Loucy (cell line): ENCODE results near the gene IL21R.
"Not testable (repeated sequence)": the region's sequence is repeated elsewhere in the genome, so short reads cannot be mapped to it uniquely, and the experiment has no call there.

ENCODE experiments used
- H2AFZ ChIP-seq: fragments of 200-600 bp; sonication (generic); 2 replicates; pipeline ENCODE4 v1.6.0; 2016; ENCODE audit warnings: antibody characterized with exemption, mild to moderate bottlenecking, low read length, moderate library complexity
- H3F3A ChIP-seq: fragments of 200-600 bp; 2 replicates; pipeline ENCODE4 v1.6.0; 2016; ENCODE audit warnings: antibody characterized with exemption, low read depth, mild to moderate bottlenecking
- H3K27me3 ChIP-seq: fragments of 200-600 bp; sonication (generic); 2 replicates; pipeline ENCODE4 v1.6.1; 2014; ENCODE audit warnings: low read length, mild to moderate bottlenecking; ENCODE audit not compliant: insufficient read depth, poor library complexity, severe bottlenecking
- H3K36me3 ChIP-seq: fragments of 200-600 bp; sonication (generic); 2 replicates; pipeline ENCODE4 v1.6.1; 2016; ENCODE audit warnings: low read length; ENCODE audit not compliant: insufficient read depth
- H3K4me1 ChIP-seq: fragments of 200-600 bp; sonication (generic); 2 replicates; pipeline ENCODE4 v1.5.1; 2014; ENCODE audit warnings: low read length, mild to moderate bottlenecking; ENCODE audit not compliant: insufficient read depth, poor library complexity, severe bottlenecking
- H3K4me2 ChIP-seq: fragments of 200-600 bp; sonication (generic); 2 replicates; pipeline ENCODE4 v1.6.0; 2014; ENCODE audit warnings: antibody characterized with exemption, low read length, low read depth, mild to moderate bottlenecking; ENCODE audit not compliant: poor library complexity, severe bottlenecking
- H3K4me3 ChIP-seq: fragments of 200-600 bp; sonication (generic); 2 replicates; pipeline ENCODE4 v1.5.1; 2014; ENCODE audit warnings: low read length, mild to moderate bottlenecking, mixed read lengths; ENCODE audit not compliant: poor library complexity, severe bottlenecking
- H3K79me2 ChIP-seq: fragments of 200-600 bp; sonication (generic); 2 replicates; pipeline ENCODE4 v1.6.1; 2014; ENCODE audit warnings: low read length; ENCODE audit not compliant: insufficient read depth
- H3K9ac ChIP-seq: fragments of 200-600 bp; sonication (generic); 2 replicates; pipeline ENCODE4 v1.6.0; 2014; ENCODE audit warnings: mild to moderate bottlenecking, low read depth, low read length, moderate library complexity; ENCODE audit not compliant: poor library complexity, severe bottlenecking
- H3K9me2 ChIP-seq: fragments of 200-600 bp; sonication (generic); replicated peaks from 2 replicates; pipeline ENCODE4 v1.6.1; 2016; ENCODE audit warnings: low read depth, low read length, mixed read lengths
- H3K9me3 ChIP-seq: fragments of 200-600 bp; sonication (generic); 2 replicates; pipeline ENCODE4 v1.6.1; 2014; ENCODE audit warnings: mild to moderate bottlenecking, antibody characterized with exemption, low read length, low read depth; ENCODE audit not compliant: insufficient read depth
- H4K20me1 ChIP-seq: fragments of 200-600 bp; sonication (generic); 2 replicates; pipeline ENCODE4 v1.6.0; 2014; ENCODE audit warnings: antibody characterized with exemption, low read length, mild to moderate bottlenecking; ENCODE audit not compliant: insufficient read depth, poor library complexity, severe bottlenecking
- CTCF ChIP-seq: fragments of 200-600 bp; sonication (generic); conservative IDR thresholded peaks from 2 replicates; pipeline ENCODE4 v1.5.1; 2014; ENCODE audit warnings: mild to moderate bottlenecking, antibody characterized with exemption, low read length
- EZH2phosphoT487 ChIP-seq: fragments of 200-600 bp; IDR thresholded peaks from 2 replicates; pipeline ENCODE4 v1.6.1; 2018; ENCODE audit warnings: antibody characterized with exemption, mild to moderate bottlenecking, moderate library complexity, borderline replicate concordance

The IL21R gene

GRCh38 chr16:27390151-27390550 lies 11.8 kb upstream of the IL21R start:
- H3K79me2 ChIP-seq: no peaks in the 10 kb centered on the region
- H3K9me2 ChIP-seq: no peaks in the 10 kb centered on the region
- no peak overlapping the region for H3K4me2 ChIP-seq
- no peaks in the 10 kb centered on the region for H3F3A ChIP-seq
- no peak overlapping the region for H3K9ac ChIP-seq
- no peaks in the 10 kb centered on the region for H4K20me1 ChIP-seq
- no peaks in the 10 kb centered on the region for H3K27me3 ChIP-seq
- TF ChIP-seq EZH2phosphoT487 (no peak), CTCF (no peak)
- no peak overlapping the region for H3K4me3 ChIP-seq
- H3K36me3 ChIP-seq: no peaks in the 10 kb centered on the region
- H3K9me3 ChIP-seq: peaks cover 4% of the 10 kb centered on the region; the same call in 1 of the 2 replicates
- H2AFZ ChIP-seq: no peak overlapping the region
- H3K4me1 ChIP-seq: no peaks in the 10 kb centered on the region

DNA sequence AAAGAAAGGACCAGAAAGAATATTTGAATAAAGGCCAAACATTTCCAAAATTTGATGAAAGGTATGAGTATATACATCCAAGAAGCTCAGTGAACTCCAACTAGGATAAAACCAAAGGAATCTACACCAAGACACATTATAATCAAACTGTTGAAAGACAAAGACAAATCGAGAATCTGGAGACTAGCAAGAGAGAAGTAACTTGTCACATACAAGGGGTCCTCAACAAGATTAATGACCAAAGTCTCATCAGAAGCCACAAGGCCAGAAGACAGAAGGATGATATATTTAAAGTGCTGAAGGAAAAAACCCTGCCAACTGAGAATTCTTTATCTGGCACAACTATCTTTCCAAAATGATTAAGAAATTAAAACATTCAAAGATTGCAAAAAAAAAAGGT lies 9.3 kb upstream of the IL21R start:
- Histone ChIP-seq H3K36me3 (no peaks in the 10 kb centered on the region), H2AFZ (no peak overlapping the region), H3K9ac (no peak overlapping the region), H3K4me1 (no peaks in the 10 kb centered on the region), H3F3A (no peaks in the 10 kb centered on the region), H4K20me1 (no peaks in the 10 kb centered on the region), H3K79me2 (no peaks in the 10 kb centered on the region), H3K4me2 (no peak overlapping the region), H3K27me3 (no peaks in the 10 kb centered on the region), H3K9me2 (no peaks in the 10 kb centered on the region), H3K9me3 (peaks cover 4% of the 10 kb centered on the region; the same call in 1 of the 2 replicates), H3K4me3 (no peak overlapping the region)
- TF ChIP-seq EZH2phosphoT487 (no peak), CTCF (no peak)

DNA sequence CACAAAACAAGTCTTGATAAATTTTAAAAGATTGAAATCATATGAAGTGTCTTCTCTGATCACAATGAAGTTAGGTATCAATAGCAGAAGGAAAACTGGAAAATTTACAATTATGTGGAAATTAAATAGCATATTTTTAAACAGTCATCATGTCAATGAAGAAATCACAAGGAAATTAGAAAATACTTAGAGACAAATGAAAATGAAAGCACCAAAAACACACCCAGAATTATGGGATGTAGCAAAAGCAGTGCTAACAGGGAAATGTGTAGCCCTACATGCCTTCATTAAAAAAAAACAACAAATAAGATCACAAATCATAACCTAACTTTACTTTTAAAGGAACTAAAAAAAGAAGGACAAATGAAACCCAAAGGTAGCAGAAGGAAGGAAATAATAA lies 7.5 kb upstream of the IL21R start:
- Histone ChIP-seq H3K9me3 (peaks cover 4% of the 10 kb centered on the region; the same call in 1 of the 2 replicates), H3K9me2 (no peaks in the 10 kb centered on the region), H3F3A (no peaks in the 10 kb centered on the region), H3K4me2 (no peak overlapping the region), H3K36me3 (no peaks in the 10 kb centered on the region), H4K20me1 (no peaks in the 10 kb centered on the region), H3K4me3 (no peak overlapping the region), H2AFZ (no peak overlapping the region), H3K4me1 (peaks cover 12% of the 10 kb centered on the region), H3K27me3 (no peaks in the 10 kb centered on the region), H3K79me2 (no peaks in the 10 kb centered on the region), H3K9ac (no peak overlapping the region)
- no peak for TF ChIP-seq EZH2phosphoT487
- TF ChIP-seq CTCF: no peak

DNA sequence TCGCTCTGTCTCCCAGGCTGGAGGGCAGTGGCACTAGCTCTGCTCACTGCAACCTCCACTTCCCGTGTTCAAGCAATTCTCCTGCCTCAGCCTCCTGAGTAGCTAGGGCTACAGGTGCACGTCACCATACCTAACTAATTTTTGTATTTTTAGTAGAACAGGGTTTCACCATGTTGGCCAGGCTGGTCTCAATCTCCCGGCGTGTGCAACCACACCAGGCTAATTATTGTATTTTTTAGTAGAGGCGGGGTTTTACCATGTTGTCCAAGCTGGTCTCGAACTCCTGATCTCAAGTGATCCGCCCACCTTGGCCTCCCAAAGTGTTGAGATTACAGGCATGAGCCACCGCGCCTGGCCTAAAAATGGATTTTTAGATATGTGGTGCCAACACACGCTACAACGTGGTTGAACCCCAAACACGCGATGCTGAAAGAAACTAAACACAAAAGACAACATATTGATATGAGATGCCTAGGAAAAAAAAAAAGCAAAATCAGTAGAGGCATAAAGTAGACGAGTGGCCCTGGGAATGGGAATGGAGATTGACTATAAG lies 3.6 kb upstream of the IL21R start:
- not testable (repeated sequence) for H4K20me1 ChIP-seq, H3K27me3 ChIP-seq, H3F3A ChIP-seq, H2AFZ ChIP-seq, H3K9me3 ChIP-seq, H3K9ac ChIP-seq, H3K36me3 ChIP-seq, H3K4me3 ChIP-seq, H3K9me2 ChIP-seq, H3K79me2 ChIP-seq
- peak overlapping the region; percentile 13 for H3K4me2 ChIP-seq
- H3K4me1 ChIP-seq: peaks cover 40% of the 10 kb centered on the region
